ENCODE data around the gene RAB40C.

GRCh38 chr16:583470-583814 lies 6.4 kb upstream of the RAB40C start:
- TF ChIP-seq, protein P1, sequence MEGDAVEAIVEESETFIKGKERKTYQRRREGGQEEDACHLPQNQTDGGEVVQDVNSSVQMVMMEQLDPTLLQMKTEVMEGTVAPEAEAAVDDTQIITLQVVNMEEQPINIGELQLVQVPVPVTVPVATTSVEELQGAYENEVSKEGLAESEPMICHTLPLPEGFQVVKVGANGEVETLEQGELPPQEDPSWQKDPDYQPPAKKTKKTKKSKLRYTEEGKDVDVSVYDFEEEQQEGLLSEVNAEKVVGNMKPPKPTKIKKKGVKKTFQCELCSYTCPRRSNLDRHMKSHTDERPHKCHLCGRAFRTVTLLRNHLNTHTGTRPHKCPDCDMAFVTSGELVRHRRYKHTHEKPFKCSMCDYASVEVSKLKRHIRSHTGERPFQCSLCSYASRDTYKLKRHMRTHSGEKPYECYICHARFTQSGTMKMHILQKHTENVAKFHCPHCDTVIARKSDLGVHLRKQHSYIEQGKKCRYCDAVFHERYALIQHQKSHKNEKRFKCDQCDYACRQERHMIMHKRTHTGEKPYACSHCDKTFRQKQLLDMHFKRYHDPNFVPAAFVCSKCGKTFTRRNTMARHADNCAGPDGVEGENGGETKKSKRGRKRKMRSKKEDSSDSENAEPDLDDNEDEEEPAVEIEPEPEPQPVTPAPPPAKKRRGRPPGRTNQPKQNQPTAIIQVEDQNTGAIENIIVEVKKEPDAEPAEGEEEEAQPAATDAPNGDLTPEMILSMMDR (IDR thresholded peaks at IDR 0.05), result no peak
- no peak for TF ChIP-seq EZH2 (IDR thresholded peaks at IDR 0.05; ENCODE audit: borderline replicate concordance, insufficient read depth, low read depth, low read length, poor library complexity, severe bottlenecking)

Data from B cell (primary cell).